Activated CD4-positive, alpha-beta T cell treated with anti-CD3 and anti-CD28 coated beads, Interleukin-2, amount 10 ng/mL, durations not matched to agents 24 days and 14 days (primary cell): ENCODE measurements around the gene C1QTNF4. TPM values are rescaled to one million over a fixed set of nuclear protein-coding genes. Genes with fewer than 3 reads are reported as not detected.

Experiments
- DNase-seq: peaks from one replicate; pipeline ENCODE4 v3.0.0; 2022
- H3K27ac Mint-ChIP-seq: one replicate; pipeline ENCODE4 v1.8.0; 2022; ENCODE audit warnings: mild to moderate bottlenecking, mixed read lengths
- H3K27me3 Mint-ChIP-seq: one replicate; pipeline ENCODE4 v1.8.0; 2022; ENCODE audit warnings: mixed read lengths
- H3K36me3 Mint-ChIP-seq: one replicate; pipeline ENCODE4 v1.8.0; 2022; ENCODE audit warnings: low read depth, mild to moderate bottlenecking, mixed read lengths
- H3K4me1 Mint-ChIP-seq: one replicate; pipeline ENCODE4 v1.8.0; 2021; ENCODE audit warnings: mixed read lengths
- H3K4me3 Mint-ChIP-seq: one replicate; pipeline ENCODE4 v1.8.0; 2022; ENCODE audit warnings: mild to moderate bottlenecking, moderate library complexity, mixed read lengths
- H3K9me3 Mint-ChIP-seq: one replicate; pipeline ENCODE4 v1.8.0; 2021; ENCODE audit warnings: mixed read lengths
- intact Hi-C: fragments of 100-400 bp; cut with micrococcal nuclease; formaldehyde crosslinking; loops from one replicate; pipeline ENCODE4 v1.15.1; 2023
- total RNA-seq: library from RNA; stranded (reverse); gene quantifications from 2 replicates; pipeline ENCODE4 v1.2.3, GENCODE V29; 2022

The C1QTNF4 gene
- total RNA-seq, 1 donor from 2014 or later: 0.19 TPM

GRCh38 chr11:47587723-47588326, 6.4 kb downstream of the C1QTNF4 start:
- DNase-seq: no peak
- peaks cover 7% of the 10 kb centered on the region for H3K4me1 Mint-ChIP-seq
- H3K27me3 Mint-ChIP-seq: peaks cover 4% of the 10 kb centered on the region
- no peaks in the 10 kb centered on the region for H3K9me3 Mint-ChIP-seq
- H3K4me3 Mint-ChIP-seq: no peak overlapping the region
- peaks cover 15% of the 10 kb centered on the region for H3K36me3 Mint-ChIP-seq
- intact Hi-C loops: no loop called here
- H3K27ac Mint-ChIP-seq: no peak overlapping the region

- DNase-seq: no peak
- Mint-ChIP-seq H3K9me3 (no peaks in the 10 kb centered on the region), H3K27ac (peak overlapping the region; percentile 16), H3K27me3 (no peaks in the 10 kb centered on the region), H3K4me3 (no peak overlapping the region), H3K36me3 (peaks cover 22% of the 10 kb centered on the region), H3K4me1 (peaks cover 5% of the 10 kb centered on the region)
- intact Hi-C loops: no loop called here
These were observed 7.0 kb downstream of the C1QTNF4 start for GRCh38 chr11:47587039-47587716.

- H3K4me1 Mint-ChIP-seq: peaks cover 2% of the 10 kb centered on the region
- no peak for DNase-seq
- H3K36me3 Mint-ChIP-seq: peaks cover 29% of the 10 kb centered on the region
- no peak within 1 kb of the TSS for H3K4me3 Mint-ChIP-seq
- no peaks in the 10 kb centered on the region for H3K9me3 Mint-ChIP-seq
- H3K27me3 Mint-ChIP-seq: no peaks in the 10 kb centered on the region
- intact Hi-C loops: no loop called here
- peak within 1 kb of the TSS; percentile 16 for H3K27ac Mint-ChIP-seq
These were observed 7.9 kb downstream of the C1QTNF4 start, which contains the start of gene FAM180B for GRCh38 chr11:47586098-47586855. Gene FAM180B (plus strand): TSS chr11:47586678. CDS start chr11:47586769, 91 bp downstream.

GRCh38 chr11:47583844-47584243, 10.4 kb downstream of the C1QTNF4 start:
- peaks cover 14% of the 10 kb centered on the region for H3K4me1 Mint-ChIP-seq
- DNase-seq: no peak
- intact Hi-C loops: no loop called here
- H3K36me3 Mint-ChIP-seq: peaks cover 43% of the 10 kb centered on the region
- no peak overlapping the region for H3K4me3 Mint-ChIP-seq
- H3K27ac Mint-ChIP-seq: no peak overlapping the region
- no peaks in the 10 kb centered on the region for H3K9me3 Mint-ChIP-seq
- no peaks in the 10 kb centered on the region for H3K27me3 Mint-ChIP-seq

GRCh38 chr11:47578524-47579494, 15.4 kb downstream of the C1QTNF4 start, which contains the start of the genes KBTBD4 and NDUFS3:
Gene KBTBD4 (minus strand): TSS chr11:47578970. CDS start chr11:47578951, 19 bp downstream.
Gene NDUFS3 (plus strand): TSS chr11:47579074. CDS start chr11:47579092, 18 bp downstream.
- H3K27ac Mint-ChIP-seq: peak within 1 kb of the TSS; percentile 96
- peak within 1 kb of the TSS; percentile 94 for H3K4me3 Mint-ChIP-seq
- peak; percentile 98 for DNase-seq
- intact Hi-C loops: loop anchor here (1.0 to 5.0 kb wide), 5 partner anchors 14 to 642 kb away; partner anchors contain the start of genes CELF1, CSTPP1, MTCH2 and PTPMT1
- H3K27me3 Mint-ChIP-seq: no peaks in the 10 kb centered on the region
- H3K36me3 Mint-ChIP-seq: peaks cover 60% of the 10 kb centered on the region
- H3K9me3 Mint-ChIP-seq: no peaks in the 10 kb centered on the region
- peaks cover 27% of the 10 kb centered on the region for H3K4me1 Mint-ChIP-seq

- no peaks in the 10 kb centered on the region for H3K9me3 Mint-ChIP-seq
- peak overlapping the region; percentile 94 for H3K4me3 Mint-ChIP-seq
- H3K4me1 Mint-ChIP-seq: peaks cover 30% of the 10 kb centered on the region
- intact Hi-C loops: loop anchor here (1.0 to 5.0 kb wide), 4 partner anchors 12 to 640 kb away; partner anchors contain the start of genes CSTPP1, MTCH2 and PTPMT1
- H3K36me3 Mint-ChIP-seq: peaks cover 59% of the 10 kb centered on the region
- no peaks in the 10 kb centered on the region for H3K27me3 Mint-ChIP-seq
- no peak for DNase-seq
- peak overlapping the region; percentile 96 for H3K27ac Mint-ChIP-seq
These were observed 16.7 kb downstream of the C1QTNF4 start for GRCh38 chr11:47577460-47578041.

- Mint-ChIP-seq H3K36me3 (peaks cover 54% of the 10 kb centered on the region), H3K4me1 (peaks cover 15% of the 10 kb centered on the region), H3K27ac (no peak overlapping the region), H3K9me3 (no peaks in the 10 kb centered on the region), H3K27me3 (no peaks in the 10 kb centered on the region), H3K4me3 (no peak overlapping the region)
- DNase-seq: no peak
- intact Hi-C loops: no loop called here
These were observed 20.9 kb downstream of the C1QTNF4 start for GRCh38 chr11:47573321-47573720.

- H3K4me1 Mint-ChIP-seq: peaks cover 11% of the 10 kb centered on the region
- H3K9me3 Mint-ChIP-seq: no peaks in the 10 kb centered on the region
- DNase-seq: no peak
- H3K4me3 Mint-ChIP-seq: no peak overlapping the region
- H3K36me3 Mint-ChIP-seq: peaks cover 53% of the 10 kb centered on the region
- intact Hi-C loops: no loop called here
- no peaks in the 10 kb centered on the region for H3K27me3 Mint-ChIP-seq
- no peak overlapping the region for H3K27ac Mint-ChIP-seq
These were observed 21.4 kb downstream of the C1QTNF4 start for GRCh38 chr11:47572715-47573255.

GRCh38 chr11:47571895-47572294, 22.3 kb downstream of the C1QTNF4 start:
- no peaks in the 10 kb centered on the region for H3K9me3 Mint-ChIP-seq
- no peak for DNase-seq
- peaks cover 3% of the 10 kb centered on the region for H3K4me1 Mint-ChIP-seq
- no peak overlapping the region for H3K27ac Mint-ChIP-seq
- no peak overlapping the region for H3K4me3 Mint-ChIP-seq
- no peaks in the 10 kb centered on the region for H3K27me3 Mint-ChIP-seq
- peaks cover 46% of the 10 kb centered on the region for H3K36me3 Mint-ChIP-seq
- intact Hi-C loops: no loop called here

GRCh38 chr11:47571357-47571729, 22.9 kb downstream of the C1QTNF4 start:
- H3K4me1 Mint-ChIP-seq: peaks cover 8% of the 10 kb centered on the region
- DNase-seq: no peak
- H3K9me3 Mint-ChIP-seq: no peaks in the 10 kb centered on the region
- intact Hi-C loops: no loop called here
- no peak overlapping the region for H3K4me3 Mint-ChIP-seq
- H3K27me3 Mint-ChIP-seq: no peaks in the 10 kb centered on the region
- H3K36me3 Mint-ChIP-seq: peaks cover 50% of the 10 kb centered on the region
- no peak overlapping the region for H3K27ac Mint-ChIP-seq

GRCh38 chr11:47570651-47571356, 23.4 kb downstream of the C1QTNF4 start:
- Mint-ChIP-seq H3K27me3 (no peaks in the 10 kb centered on the region), H3K4me3 (no peak overlapping the region), H3K36me3 (peaks cover 47% of the 10 kb centered on the region), H3K4me1 (peaks cover 8% of the 10 kb centered on the region), H3K27ac (no peak overlapping the region), H3K9me3 (no peaks in the 10 kb centered on the region)
- no peak for DNase-seq
- intact Hi-C loops: no loop called here

GRCh38 chr11:47569646-47570045, 24.6 kb downstream of the C1QTNF4 start:
- Mint-ChIP-seq H3K9me3 (no peaks in the 10 kb centered on the region), H3K27ac (no peak overlapping the region), H3K4me1 (peaks cover 12% of the 10 kb centered on the region), H3K27me3 (no peaks in the 10 kb centered on the region), H3K4me3 (no peak overlapping the region), H3K36me3 (peaks cover 42% of the 10 kb centered on the region)
- DNase-seq: no peak
- intact Hi-C loops: no loop called here
